Inflammatory macrophage treated with lipopolysaccharide for 4 hours (primary cell): ENCODE data around the gene IFNK.
"Not testable (repeated sequence)": the region's sequence is repeated elsewhere in the genome, so short reads cannot be mapped to it uniquely, and the experiment has no call there.

Source experiments
- DNase-seq: peaks from one replicate; pipeline ENCODE4 v3.0.0-alpha.2; 2020

Gene IFNK, protein sequence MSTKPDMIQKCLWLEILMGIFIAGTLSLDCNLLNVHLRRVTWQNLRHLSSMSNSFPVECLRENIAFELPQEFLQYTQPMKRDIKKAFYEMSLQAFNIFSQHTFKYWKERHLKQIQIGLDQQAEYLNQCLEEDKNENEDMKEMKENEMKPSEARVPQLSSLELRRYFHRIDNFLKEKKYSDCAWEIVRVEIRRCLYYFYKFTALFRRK

DNA sequence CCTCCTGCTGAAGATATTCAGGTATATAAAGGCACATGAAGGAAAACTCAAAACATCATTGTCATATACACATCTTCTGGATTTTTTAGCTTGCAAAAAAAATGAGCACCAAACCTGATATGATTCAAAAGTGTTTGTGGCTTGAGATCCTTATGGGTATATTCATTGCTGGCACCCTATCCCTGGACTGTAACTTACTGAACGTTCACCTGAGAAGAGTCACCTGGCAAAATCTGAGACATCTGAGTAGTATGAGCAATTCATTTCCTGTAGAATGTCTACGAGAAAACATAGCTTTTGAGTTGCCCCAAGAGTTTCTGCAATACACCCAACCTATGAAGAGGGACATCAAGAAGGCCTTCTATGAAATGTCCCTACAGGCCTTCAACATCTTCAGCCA is at the start of gene IFNK:
Gene IFNK (plus strand): TSS at position 55 of the 400 bp plus-strand sequence. CDS start 47 bp downstream, at position 102.
- DNase-seq, result no peak

DNA sequence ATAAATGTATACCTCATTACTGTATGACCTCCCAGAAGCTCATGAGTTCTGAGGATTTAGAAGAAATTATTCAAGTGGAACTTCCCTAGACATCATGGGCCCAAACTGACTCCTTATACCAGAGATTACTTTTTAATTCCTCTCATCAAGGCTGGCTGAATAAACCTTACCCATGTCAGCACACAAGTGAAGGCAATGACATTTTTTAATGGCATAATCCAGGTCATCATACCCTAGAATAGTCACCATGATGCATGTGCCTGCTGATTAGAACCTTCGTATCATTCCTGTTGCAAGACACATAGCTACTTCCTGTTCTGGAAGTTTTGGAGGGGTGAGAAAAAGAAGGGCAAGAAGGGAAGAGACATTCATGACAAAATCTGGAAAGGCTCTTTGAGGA is 49.8 kb upstream of the IFNK start:
- DNase-seq, result peak; percentile 52

DNA sequence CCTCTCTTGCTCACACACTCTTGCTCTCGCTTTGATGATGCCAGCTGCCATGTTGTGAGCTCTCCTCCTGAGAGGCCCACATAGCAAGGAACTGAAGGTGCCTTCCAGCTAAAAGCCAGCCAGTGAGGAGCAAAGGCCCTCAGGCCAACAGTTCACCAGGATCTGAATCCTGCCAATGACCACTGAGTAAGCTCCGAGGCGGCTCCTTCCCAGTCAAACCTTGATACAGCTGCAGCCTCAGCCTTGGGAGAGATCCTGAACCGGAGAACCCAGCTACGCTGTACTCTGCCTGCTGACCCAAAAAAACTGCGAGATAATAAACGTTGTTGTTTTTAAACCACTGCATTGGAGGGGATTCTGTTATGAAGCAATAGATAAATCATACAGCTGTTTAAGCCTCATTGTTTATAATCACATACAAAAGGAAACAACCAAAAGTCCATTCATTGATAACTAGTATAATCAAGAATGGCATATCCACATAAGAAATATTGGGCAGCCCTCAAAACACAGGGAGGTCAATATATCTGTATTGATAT is 49.0 kb upstream of the IFNK start:
- DNase-seq, result no peak

DNA sequence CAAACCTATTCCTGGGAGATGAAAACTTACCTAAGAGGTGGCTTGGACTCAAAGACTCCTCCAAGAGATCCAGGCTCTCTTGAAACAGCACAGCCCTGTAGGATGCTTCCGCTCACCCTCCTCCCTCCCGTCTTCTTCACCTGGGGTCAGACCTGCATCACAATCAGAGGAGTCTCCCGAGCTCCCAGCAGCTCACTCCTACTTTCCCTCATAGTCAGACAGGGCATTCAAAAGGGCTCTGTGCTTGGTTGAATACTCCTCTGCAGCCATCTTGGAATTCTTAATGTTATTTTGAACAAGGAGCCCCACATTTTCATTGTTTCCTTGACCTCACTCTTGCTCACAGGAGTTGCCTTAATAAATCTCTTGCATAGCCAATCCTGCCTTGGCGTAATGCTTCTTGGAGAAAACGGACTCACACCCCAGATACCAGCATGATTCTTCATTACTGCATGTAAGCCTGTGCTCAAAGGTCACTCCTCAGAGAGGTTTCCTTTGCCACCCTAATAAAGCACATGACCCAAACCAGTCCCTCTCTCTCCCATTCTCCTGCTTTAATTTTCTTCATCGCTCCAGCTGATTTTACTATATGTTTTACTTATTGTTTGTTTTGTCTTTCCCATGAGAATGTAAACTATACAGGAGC is 47.1 kb upstream of the IFNK start:
- DNase-seq, result no peak

DNA sequence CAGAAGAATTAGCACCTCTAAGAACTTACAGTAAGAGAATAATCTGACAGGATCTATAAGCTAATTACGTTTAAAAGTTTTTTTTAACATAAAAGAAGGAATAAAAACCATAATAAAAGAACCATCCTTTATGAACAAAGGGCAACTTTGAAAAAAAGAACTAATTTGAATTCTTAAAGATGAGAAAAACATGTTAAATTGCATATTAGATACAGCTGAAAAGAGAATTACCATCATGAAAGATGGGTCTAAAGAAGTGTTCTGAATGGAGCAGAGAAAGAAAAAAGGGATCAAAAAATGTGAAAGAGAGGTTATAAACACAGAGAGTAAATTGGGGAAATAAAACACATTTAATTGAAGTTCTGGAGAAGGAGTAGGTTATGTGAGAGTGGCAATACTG is 45.8 kb upstream of the IFNK start:
- DNase-seq, result no peak

DNA sequence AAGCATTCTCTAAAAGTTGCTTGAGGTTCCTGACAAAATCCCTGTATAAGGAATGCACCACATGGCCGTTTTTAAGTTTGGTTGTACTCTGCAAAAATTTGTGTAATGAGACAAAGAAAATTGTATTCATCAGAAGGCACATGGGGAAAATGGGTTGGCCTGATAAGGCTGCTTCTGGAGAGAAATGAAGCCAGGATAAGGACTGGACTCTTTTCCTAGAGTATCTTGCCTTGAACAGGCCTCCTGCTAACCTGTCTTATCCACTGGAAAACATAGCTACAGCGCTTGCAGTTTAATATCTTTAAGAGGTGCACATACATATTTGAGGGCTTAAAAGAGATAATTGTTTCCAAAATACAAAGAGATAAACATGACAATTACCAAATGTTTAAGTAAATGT is 41.4 kb upstream of the IFNK start:
- DNase-seq, result no peak

DNA sequence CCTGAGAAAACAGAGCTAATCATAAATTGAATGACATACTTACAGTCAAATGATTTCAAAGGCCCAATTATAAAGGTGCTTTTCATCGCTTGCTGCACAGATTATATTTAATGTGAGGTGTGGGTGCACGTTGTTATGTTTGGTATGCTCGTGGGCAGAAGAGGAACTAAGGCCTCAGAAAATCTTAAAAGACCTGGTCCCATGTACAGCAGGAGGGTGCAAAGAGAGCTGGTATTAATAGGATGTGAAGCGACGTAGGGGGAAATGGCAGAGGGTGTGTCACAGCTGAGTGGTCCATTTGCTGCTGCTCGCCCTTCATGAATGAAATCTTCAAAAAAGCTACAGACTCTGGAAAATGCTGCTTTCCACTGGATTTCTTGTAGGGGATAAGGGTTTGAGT is 40.5 kb upstream of the IFNK start:
- no peak for DNase-seq

DNA sequence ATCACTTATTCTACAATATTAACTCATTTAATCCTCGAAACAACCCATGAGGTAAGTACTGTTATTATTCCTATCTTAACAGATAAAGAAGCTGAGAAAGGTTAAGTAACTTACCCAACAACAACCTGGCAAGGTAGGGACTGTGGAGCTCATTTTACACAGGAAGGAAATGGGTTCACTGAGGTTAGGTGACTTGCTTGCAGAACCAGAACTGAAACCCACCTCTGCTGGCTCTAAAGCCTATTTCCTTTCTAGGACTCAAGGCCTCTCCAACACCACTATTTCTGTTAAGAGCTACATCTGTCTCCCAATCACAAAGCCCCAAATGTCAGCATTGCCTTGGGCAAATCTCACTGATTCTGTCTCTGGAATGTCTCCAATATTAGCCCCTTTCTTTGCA is 38.9 kb upstream of the IFNK start:
- no peak for DNase-seq

DNA sequence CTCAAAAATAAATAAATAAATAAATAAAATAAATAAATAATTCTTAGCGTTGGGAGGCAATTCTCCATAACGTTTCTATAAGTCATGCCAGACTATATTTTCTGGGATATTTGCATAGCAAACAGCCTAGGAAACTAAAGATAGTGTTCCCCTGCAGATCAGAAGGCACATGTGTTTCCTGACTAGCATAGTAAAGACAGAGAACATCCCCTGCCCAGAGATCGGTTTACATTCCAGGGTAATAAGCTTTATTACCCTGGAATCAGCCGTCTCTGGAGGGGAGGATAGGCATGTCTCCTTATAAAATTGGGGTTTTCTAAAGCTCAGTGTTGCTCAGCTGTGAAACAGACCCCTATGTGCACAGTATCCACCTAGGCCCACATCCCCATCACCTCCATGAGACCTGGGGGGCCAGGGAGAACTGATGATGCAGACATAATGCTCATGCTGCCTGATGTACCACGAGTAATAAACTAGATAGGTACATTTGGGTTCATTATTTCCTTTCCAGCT is 36.9 kb upstream of the IFNK start:
- no peak for DNase-seq

DNA sequence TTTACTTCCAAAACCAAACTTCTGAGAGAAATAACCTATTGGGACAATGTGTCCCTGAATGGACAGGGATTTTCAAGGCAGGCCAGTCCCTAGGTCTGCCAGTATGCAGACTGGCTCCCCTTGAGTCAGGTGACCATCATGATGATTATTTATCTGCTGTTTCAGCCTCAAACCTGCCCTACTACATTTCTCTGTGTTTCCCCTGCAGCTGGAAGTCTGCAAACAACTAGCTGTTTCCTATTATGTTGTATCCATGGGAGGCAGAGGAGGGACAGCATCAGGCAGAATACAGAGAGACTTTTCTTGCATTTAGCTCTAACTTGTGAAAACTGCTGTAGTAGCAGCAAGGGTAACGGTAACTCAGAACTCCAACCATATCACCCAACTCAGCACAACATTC is 36.2 kb upstream of the IFNK start:
- no peak for DNase-seq

DNA sequence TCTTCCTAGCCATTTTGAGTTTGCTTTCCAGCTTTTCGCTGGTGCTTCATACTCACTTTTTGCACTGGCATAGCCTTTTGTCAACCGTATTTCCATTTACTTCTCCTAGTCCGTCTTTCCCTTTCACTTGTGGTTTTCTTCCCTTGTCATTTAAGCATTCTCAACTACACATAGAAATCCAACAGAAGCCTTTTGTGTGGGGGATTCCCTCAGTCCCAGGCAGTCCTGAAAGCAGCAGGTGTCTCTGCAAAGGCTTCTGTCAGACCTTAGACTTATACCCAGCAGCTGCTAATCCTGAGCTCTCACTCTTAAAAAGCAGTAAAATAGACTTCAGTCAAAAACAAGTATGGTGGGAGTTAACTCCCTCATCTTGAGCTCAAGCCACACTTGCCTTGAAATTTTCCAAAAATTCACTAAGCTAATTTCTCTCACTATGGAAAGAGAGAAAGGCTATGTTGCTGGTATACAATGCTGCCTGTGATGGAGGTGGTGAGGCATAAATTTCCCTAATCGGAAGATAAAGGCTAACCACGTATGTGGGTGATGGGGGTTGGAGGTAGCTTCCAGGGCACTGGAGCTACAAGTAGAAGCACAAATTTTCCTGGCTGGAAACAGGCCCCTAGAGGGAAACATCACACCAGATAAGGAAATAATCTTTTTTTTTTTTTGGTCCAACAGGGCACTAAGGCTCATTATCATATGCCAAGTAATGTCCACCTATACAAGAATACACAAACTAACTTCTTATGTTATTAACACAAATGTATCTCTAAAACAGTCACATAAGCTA is 34.8 kb upstream of the IFNK start:
- peak; percentile 18 for DNase-seq

DNA sequence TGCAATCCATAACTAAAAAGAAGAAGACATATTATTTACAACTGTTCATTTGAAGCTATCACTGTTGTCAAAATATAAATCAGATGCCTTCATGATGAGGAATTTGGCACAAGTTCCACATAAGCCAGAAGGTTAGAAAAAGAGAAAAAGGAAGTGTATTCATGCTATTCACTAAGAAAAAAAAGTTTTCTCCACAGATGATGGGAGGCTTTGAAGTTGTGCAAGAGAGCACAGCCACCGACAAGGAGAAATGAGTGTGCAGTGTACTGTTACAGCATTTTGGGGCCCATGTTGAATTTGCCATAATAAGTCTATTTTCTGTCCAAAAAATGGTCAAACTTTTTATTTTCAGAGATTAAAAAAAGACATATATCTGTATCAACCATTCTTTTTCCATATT is 32.9 kb upstream of the IFNK start:
- peak; percentile 84 for DNase-seq

DNA sequence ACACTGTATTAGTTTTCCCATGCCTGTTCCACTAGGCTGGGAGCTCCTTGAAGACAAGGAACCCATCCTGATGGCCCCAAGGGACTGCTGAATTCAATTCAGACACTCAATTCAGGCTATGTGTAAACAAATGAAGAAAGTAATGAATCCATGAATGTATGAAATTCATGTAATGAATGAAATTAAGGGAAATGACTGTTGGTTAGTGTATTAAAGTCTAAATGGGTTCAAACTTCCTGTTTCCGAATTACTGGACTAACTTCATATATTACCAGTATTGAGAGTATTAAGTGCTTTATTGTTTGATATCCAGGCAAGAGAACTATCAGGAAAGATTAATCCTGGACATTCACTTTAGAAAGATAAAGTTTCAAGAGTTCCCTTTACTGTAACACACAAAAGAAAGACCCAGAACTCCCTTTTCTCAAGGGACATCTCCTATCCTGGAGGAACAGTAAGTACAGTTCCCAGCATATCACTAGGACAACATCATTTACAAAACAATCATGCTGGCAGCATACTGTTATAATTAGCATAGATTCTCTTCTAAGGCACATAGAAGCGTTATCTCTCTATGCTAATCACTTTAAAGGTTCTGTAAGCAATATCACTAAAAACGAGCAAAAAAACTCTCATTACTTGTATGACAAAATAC is 28.5 kb upstream of the IFNK start:
- peak; percentile 51 for DNase-seq

DNA sequence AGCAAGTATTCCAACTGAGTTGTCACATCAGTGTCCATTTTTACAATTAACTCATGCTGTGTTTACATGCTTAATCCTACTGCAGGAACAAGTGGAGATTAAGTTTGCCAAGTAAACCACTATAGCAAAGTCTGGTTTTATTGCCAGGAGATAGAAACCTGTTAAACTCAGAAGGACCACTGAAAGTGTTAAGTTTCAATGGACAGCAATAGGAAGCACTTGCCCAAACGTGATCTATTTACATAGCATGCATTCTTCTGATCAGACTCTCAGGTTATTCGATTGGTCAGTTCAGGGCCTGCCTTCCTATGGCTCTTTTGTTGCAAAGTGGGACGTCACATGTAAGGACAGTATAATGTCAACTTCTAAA is 28.0 kb upstream of the IFNK start:
- DNase-seq, result no peak

DNA sequence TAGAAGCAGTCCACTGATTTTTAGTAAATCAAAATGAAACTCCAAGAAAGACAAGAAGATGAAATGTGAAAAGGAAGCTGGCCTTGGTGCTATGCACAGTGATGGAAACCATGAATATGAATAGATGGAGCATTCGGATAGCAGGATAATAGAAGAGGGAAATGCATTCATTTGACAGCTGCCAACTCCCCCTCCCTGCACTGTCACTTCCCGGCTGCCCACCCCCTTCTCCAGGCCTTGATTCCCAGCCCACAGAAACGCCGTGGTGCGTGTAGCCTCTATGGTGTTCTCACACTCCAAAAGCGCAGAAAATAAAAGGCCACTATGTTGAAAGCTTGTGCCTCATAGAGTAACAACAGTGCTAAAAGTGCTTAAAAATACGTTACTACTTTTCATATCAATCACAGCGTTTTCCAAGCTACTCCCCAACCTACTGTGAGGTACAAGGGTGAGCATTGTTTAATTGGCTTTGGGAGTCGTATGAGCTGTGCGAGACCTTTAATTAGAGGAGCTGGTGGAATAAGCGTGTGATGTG is 26.1 kb upstream of the IFNK start:
- no peak for DNase-seq

DNA sequence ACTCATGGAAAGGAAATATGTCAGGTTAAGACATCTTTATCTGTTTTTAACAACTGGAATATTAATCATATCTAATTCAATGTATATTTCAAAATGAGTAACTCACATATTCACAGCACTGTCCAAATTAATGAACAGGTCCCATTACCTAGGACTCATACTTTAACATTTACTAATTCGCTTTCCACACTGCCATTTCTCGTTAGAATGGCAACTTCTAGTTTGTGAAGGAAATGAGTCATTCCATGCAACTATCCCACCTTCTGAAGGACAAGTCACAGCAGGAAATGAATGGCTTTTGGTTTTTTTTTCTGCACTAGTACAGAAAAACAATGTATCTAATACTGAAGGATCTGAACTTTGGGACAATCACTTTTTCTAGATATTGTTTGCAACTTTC is 24.6 kb upstream of the IFNK start:
- DNase-seq, result peak; percentile 87

DNA sequence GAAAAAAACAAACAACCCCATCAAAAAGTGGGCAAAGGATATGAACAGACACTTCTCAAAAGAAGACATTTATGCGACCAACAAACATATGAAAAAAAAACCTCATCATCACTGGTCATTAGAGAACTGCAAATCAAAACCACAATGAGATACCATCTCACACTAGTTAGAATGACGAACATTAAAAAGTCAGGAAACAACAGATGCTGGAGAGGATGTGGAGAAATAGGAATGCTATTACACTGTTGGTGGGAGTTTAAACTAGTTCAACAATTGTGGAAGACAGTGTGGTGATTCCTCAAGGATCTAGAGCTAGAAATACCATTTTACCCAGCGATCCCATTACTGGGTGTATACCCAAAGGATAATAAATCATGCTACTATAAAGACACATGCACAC is 23.2 kb upstream of the IFNK start:
- not testable (repeated sequence) for DNase-seq

DNA sequence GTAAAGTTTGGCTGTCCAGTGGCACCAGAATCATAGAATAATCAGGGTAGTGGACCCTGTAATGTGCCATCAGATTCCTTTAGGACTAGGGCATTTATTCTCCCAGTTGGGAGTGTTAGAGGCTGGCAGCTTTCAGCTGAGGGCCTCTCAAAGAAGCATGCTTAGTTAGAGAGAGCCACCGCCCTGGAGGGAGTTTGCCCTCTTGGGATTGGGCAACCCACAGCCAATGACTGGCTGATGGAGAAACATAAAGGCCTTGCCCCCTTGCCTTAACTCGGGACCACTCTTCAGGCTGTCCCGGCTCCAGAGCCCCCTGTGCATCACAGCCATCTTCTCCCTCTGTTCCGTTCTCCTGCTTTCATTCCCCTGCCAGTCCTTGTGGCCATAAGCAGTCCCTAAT is 20.5 kb upstream of the IFNK start:
- no peak for DNase-seq

DNA sequence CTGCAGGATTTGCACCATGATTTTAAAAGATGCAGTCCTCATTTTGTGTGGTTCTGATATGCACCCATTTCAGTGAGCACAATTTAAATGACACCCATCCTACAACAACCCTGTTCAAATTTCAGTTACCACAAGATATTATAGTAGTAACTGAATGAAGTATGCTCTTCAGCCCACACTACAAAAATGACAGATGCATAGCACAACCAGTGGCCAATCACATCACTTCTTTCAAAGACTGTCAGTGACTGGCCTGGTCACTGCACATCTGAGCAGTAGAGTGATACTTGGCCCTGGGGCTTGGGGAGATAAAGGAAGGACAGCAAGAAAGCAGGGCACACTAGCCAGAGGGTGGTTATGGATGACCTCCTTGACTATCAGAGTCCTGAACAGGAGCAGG is 19.8 kb upstream of the IFNK start:
- DNase-seq, result no peak

DNA sequence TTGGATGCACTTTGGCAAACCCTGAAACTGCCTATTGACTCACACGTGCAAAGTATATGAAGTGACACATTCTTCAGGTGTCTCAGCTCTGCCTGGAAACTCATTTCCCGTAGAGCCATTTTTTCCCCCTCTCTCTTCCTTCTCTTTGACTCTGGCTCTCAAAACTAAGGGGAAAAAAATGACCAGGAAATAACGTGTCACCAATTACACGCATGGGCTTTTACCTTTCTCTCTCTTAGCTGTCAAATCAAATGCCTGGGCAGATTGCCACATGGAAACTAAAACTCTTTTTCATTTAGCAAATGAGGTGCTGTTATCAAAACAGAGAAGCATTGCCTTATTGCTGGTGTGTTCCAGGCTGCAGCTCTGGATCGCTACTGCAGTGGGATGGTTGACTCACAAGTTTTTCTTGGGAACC is 18.3 kb upstream of the IFNK start:
- no peak for DNase-seq

DNA sequence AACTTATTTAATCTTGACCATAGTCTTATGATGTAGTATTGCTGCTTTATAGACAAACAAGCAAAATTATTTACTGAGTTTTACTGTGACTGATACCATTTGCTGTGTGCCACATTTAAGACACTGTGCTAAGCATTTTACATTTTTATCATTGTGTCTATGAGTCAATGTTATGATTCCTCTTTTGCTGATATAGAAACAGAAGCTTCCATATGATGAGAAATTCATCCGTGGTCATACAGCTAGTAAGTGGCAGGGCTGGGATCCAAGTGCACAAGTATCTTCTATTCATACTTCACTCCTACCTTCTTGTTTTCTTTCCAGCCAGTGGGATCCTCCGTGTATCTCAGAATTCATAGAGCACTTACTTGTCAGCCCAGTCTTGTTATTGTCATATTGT is 17.1 kb upstream of the IFNK start:
- DNase-seq, result peak; percentile 58

DNA sequence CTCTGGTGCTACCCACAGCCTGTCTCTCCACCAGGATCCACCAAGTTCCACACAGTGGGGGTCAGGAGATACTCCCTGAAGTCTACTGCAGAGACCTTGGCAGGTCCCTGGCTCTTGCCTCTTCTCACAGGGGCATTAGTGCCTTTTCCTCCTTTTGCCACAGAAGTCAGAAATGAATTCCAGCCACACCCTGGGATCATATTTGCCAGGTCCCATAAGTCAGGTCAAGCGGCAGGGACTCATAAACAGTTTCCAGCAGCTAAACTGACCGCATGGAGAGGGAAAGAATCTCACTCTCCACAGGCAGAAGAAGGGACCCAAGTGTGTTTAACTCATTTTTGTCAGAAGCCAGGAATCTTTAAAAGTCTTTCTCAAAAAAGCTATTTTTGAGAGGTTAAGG is 13.3 kb upstream of the IFNK start:
- DNase-seq, result no peak

DNA sequence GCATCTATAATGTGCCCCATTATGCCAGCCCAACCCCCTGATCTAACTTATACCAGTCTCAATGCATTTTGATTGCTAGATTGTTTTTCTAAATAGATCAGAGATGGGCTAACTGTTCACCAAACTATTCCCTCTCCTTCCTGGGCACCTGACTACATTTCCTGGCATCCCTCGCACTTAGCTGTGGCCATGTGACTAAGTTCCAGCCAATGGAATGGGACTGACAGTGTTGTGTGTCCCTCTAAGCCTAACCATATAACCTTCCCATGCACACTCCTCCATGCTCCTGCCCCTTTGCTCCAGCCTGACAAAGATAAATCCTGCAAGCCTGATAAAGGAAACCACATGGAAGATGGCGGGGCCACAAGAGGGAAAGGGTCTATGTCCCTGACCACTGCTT is 12.3 kb upstream of the IFNK start:
- no peak for DNase-seq
